ENCODE data around the gene GALNT9.
"Not testable (repeated sequence)": the region's sequence is repeated elsewhere in the genome, so short reads cannot be mapped to it uniquely, and the experiment has no call there.

Gene GALNT9

DNA sequence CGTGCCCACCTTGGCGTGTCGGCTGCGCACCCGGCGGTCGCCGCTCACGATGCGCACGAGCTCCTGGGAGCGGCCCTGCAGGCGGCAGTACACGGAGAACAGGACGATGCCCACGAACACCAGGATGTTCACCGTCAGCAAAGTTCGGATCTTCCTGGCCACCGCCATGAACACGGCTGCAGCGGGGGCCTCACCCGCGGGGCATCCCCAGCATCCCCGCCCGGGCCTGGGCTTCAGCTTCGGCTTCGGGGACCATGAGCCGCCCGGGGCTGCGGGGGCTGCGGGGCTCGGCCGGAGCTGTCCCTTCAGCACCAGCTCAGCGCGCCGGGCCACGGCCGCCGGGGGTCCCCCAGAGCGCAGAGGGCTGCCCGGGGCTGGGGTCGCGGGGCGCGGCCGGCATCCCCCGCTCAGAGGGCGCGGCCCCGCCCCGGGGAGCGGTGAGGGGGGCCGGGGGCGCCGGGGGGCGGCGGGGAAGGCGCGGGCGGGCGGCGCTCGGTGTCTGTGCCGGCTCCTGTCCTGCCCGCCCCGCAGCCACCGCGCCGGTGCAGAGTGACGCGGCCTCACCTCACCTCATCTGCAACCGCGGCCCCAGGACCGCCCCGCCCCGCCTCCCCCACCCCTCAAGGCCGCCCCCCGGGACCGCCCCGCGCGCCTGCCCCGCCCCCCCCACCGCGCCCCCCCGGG, at the start of gene GALNT9:
Gene GALNT9, minus strand, starts transcription at position 554 of the 684 bp plus-strand sequence. Its CDS starts 386 bp downstream, at position 168.
- in situ Hi-C loops (cut with MboI; ENCODE audit: low sequenced_read_pairs): no loop called here

DNA sequence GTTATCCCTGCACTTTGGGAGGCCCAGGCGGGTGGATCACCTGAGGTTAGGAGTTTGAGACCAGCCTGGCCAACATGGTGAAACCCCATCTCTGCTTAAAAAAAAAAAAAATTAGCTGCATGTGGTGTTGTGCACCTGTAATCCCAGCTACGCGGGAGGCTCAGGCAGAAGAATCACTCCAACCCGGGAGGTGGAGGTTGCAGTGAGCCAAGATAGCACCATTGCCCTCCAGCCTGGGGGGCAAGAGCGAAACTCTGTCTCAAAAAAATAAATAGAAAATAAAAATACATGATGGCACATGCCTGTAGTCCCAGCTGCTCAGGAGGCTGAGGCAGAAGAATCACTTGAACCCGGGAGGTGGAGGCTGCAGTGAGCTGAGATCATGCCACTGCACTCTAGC, 49.7 kb upstream of the GALNT9 start:
- in situ Hi-C loops (cut with MboI; ENCODE audit: low sequenced_read_pairs): not testable (repeated sequence)

DNA sequence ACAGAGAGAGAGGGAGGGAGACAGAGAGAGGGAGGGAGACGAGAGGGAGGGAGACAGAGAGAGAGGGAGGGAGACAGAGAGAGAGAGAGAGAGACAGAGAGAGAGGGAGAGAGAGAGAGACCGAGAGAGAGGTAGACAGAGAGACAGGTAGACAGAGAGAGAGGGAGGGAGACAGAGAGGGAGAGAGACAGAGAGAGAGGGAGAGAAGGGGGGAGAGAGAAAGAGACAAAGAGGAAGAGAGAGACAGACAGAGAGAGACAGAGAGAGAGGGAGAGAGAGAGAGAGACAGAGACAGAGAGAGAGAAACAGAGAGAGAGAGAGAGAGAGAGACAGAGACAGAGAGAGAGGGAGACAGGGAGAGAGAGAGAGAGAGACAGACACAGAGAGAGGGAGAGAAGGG, 47.8 kb upstream of the GALNT9 start:
- in situ Hi-C loops (cut with MboI; ENCODE audit: low sequenced_read_pairs): no loop called here

DNA sequence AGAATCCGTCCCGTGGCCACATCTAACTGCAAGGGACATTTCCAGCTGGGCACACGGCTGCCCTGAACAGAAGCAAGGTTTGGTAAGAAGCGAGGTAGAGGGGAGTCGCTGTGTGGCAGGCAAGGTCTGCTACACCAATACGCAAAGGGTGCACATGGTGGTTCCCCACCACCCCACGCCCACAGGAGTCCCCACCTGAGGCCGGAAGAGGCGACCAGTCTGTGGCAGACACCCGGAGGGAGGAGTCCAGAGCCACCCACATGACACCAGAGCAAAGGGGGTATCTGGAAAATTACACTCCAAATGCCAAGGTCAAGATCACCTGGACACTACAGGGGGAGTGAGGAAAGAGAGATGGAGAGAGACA, 47.1 kb upstream of the GALNT9 start:
- in situ Hi-C loops (cut with MboI; ENCODE audit: low sequenced_read_pairs): no loop called here

DNA sequence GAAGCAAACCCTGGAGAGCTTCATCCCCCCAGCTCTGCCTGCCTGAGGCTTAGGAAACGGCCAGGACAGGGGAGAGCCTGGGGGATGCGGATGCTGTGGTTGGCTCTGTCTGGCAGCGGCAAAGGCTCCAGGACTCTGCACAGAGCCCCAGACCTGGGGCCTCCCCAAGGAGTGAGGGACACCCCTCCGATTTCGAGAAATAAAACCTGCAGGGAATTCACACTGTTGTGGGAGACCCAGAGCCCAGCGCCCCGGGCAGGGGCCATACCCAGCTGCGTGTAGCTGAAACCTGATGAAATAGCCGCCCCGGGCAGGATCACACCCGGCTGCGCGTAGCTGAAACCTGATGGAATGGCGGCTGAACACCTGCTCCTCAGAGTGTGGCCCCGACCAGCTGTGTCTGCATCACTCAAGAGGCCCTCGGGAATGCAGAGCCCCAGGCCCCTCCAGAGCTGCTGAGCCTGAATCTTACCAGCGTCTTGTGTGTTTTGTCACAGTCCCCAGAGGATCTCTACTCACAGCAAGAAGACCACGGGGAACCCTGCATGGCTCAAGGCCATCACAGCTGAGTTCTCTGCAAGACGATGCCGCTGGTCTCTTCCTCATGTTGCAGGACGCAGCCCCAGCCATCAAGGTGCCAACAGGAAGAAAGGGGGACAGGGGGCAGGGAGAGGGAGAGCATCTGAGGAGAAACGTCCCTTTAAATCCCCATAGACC, 46.5 kb upstream of the GALNT9 start:
- in situ Hi-C loops (cut with MboI; ENCODE audit: low sequenced_read_pairs): no loop called here

DNA sequence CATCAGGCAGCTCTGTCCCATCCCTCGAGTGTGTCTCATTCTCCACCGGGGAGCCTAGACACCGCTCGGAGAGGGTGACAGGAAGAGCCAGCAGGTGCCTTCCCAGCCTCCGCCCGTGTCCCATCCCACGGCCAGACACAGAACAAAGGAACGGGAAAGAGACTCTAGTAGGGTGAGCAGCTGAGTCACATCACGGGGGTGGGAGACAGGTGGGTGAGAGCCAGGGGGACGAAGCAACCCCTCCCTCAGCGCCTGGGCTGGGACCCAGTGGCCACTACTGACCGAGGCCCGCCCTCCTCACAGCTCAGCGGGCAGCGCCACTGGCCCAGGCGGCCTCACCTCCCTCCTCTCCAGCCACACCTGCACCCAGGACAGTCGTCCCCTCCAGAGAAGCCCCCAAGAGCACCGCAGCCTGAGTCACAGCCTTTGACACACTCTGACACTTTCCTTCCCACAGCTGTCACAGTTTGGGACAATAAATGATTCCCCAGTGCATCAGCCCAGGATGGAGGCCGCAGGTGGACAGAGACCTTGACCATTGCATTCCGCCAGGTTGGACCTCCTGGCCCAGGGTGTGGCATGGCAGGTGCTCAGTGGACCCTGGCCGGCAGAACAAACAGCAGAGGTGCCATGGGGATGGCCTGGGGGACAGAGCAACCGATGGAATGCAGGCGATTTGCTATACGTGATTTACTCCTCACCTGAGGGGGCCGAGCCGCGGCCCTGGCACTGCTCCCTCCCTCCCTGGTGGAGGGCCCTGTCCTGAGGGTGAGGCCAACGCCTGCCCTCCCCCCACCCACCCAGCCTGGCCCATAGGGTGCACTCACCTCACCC, 45.4 kb upstream of the GALNT9 start:
- in situ Hi-C loops (cut with MboI; ENCODE audit: low sequenced_read_pairs): no loop called here

DNA sequence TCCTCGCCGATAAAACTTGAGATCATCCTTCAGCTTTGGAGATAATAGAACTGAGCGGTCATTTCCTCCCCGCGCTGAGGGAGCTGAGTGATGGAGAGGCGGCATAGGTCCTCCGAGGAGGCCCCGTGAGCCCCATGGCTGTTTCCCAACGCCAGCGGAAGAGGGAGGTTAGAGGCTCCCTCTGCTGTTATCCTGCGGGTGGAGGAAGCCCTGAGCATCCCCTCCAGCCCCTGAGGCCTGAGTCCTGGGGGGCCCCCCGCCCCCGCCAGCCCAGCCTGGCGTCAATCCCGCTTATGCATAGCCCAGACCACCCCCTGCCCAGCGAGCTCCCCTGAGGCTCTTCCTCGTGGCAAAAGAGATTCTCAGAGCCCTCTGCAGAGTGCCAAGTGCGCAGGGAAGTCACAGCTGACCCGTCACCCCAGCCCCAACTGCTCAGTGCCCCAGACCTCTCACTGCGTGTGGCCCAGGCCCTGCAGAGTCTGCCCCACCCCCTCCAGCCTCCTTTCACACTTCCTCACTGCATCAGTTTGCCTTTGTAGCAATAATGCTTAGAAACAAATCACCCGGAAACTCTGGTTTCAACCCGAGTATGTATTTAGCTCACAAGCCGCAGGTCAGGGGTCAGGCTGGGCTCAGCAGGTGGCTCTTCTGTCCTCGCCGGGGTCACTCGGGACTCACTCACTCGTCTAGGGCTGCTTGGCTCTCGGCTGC, 44.7 kb upstream of the GALNT9 start:
- in situ Hi-C loops (cut with MboI; ENCODE audit: low sequenced_read_pairs): no loop called here

DNA sequence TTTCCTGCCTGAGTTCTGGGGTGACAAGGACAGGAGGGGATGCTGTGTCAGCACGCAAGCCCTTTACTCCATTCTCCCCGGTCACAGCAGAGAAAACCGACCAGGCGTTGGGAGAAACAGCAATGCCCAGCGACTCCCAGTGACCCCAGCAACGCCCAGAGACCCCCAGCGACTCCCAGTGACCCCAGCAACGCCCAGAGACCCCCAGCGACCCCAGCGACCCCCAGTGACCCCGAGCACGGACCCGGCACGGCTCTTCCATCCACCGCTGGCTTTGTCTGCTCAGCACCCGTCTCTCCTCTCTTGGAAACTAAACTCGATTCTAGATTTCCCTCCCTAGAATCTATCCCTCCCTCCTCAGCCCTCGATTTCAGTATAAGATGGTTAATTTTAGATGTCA, 38.5 kb upstream of the GALNT9 start:
- in situ Hi-C loops (cut with MboI; ENCODE audit: low sequenced_read_pairs): no loop called here

DNA sequence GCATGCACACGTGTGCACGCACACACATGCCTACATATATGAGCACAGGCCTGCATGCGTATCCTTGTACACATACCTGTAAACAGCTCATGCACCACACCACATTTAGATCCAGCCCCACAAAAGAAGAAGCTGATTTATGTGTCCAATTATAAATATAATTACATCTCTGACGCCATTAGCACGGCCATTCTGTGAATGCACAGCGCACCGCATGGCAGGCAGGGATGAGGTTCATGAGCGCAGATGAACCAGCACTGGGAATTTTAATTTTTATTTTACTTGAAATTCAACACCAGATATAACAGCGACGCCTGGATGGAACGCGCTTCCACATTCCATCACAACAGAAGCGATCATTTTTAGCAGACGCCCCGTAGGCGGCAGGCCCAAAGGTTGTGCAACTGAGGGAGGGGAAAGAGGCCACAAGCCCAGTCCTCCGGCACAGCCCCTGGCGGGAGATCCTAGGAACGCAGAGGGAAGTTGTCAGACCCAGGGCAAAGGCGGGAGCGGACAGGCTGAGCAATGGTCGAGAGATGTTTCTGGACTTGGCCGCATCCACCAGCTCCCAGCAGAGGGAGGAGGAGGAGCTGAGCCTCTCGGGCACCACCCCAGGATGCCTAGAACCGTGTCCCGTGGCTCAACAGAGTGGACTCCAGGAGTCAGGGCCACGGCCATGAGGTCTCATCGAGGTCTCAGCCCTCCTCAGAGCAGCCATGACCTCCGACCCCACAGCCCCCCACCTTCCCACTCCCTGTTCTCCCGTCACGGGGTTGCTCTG, 37.9 kb upstream of the GALNT9 start:
- in situ Hi-C loops (cut with MboI; ENCODE audit: low sequenced_read_pairs): no loop called here

DNA sequence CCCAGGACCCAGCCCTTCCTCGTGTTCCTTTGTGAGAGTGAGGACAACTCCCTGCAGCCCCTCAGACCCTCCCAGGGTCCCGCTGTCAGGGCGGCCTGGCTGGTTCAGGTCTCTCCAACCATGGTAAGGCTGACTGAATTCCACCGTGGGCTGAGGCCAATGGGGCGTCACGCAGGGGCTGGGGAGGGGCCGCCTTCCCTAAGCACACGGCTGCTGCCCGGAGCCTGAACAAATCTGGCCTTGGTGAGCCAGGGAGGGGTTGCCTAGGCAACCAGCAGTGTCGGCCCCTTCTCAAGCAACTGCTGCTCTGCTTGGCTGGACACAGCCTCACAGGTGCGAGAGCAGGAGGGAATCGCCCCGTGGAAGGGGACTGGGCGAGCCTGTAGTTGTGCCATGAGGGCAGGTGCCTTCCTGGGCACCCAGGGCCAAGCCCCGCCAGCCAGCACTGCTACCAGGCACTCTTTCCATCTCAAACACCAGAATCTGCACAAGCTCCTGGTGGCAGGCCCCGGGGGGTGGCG, 37.0 kb upstream of the GALNT9 start:
- in situ Hi-C loops (cut with MboI; ENCODE audit: low sequenced_read_pairs): no loop called here

DNA sequence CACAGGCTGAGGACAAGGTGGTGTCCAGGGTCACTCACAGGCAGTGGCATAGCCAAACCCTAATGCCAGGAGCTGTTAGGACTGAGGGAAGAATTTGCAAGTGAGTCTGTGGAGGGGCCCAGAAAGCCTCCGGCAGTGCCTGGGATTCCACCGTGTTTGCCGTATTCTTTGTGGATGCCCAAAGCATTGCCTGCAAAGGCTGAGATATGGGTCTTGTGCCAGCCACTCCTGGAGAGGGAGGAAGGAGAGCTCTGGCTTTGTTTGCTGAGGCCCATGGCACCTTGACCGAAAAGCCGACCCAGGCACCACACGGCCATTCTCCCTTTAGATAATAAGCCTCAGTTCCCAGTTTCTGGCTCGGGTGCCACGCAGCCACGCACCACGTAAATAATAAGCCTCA, 35.8 kb upstream of the GALNT9 start:
- in situ Hi-C loops (cut with MboI; ENCODE audit: low sequenced_read_pairs): no loop called here

DNA sequence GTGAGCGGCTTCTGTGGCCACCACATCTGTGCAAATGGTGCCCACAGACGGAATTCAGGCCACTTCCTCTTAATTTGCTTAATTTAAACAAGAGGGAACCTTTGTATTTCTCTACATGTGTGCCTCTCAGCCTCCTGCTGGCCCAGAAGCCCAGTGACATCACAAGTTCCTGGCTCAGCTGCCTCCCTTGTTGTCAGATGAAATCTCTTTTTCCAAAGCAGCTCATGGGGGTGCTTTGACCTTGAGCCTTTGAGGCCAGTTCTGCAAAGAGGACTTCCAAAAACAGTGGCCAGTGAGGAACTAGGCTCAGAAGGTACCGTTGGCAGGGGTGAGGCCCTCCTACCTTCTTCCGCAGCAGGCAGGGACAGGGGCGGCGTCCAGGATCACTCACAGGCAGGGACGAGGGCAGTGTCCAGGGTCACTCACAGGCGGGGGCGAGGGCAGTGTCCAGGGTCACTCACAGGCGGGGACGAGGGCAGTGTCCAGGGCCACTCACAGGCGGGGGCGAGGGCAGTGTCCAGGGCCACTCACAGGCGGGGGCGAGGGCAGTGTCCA, 35.0 kb upstream of the GALNT9 start:
- in situ Hi-C loops (cut with MboI; ENCODE audit: low sequenced_read_pairs): no loop called here

DNA sequence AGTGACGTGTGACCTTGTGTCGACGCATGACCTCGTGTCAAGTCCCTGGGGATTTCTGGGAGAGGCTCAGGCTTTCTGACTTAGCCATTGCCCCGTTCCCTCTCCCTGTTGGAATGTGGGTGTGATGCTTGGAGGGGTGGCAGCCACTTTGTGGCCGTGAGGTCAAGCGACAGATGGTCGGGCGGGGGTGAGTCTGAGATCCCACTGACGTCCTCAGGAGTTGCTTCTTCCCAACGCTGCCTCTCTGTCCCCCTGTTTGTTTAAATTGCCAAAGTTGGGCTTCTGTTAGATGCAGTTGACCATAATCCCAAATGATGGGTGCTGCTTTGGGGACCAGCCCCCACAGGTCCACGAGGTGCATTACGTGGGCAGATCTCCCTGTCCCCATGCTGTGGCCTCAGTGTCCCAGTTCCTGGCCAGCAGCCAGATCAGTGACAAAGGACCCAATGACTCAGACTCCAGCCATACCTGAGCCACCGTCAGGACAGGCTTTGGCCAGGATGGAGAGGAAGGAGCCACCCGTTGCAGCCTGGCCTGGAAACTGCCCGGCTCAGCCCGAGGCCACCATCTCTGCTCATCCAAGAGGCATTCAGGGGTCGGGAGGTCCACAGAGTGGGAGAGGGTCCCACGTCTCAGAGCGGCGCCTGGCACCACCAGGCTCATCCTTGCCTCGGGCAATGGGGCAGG, 34.4 kb upstream of the GALNT9 start:
- in situ Hi-C loops (cut with MboI; ENCODE audit: low sequenced_read_pairs): no loop called here

DNA sequence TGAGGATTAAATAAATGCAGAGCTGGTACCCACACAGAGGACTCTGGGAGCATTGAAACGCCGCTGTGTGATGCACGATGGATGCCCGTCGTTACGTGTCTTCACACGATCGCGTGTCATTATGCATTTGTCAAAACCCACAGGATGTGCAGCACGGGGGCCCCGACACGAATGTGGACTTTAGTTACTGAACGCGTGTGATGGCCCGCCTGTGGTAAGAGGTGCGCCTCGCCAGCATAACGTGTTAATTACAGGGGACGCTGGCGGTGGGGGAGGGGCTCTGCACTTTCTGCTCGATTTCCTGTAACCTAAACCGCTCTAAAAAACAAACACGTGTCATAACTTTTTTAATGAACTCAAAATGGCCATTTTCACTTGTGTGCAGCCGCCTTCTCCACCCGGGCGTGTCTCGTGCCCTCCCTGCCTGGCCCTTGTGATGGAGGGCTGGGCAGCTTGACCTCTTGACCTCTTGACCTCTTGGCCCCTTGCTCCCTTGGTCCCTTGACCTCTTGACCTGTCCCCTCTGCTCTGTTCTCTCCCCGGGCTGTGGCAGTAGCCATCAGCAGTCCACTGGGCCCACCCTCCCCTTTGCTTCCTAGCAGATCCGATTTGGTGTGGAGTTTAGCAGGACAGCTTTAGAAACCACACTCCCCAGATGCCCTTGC, 33.7 kb upstream of the GALNT9 start:
- in situ Hi-C loops (cut with MboI; ENCODE audit: low sequenced_read_pairs): no loop called here

DNA sequence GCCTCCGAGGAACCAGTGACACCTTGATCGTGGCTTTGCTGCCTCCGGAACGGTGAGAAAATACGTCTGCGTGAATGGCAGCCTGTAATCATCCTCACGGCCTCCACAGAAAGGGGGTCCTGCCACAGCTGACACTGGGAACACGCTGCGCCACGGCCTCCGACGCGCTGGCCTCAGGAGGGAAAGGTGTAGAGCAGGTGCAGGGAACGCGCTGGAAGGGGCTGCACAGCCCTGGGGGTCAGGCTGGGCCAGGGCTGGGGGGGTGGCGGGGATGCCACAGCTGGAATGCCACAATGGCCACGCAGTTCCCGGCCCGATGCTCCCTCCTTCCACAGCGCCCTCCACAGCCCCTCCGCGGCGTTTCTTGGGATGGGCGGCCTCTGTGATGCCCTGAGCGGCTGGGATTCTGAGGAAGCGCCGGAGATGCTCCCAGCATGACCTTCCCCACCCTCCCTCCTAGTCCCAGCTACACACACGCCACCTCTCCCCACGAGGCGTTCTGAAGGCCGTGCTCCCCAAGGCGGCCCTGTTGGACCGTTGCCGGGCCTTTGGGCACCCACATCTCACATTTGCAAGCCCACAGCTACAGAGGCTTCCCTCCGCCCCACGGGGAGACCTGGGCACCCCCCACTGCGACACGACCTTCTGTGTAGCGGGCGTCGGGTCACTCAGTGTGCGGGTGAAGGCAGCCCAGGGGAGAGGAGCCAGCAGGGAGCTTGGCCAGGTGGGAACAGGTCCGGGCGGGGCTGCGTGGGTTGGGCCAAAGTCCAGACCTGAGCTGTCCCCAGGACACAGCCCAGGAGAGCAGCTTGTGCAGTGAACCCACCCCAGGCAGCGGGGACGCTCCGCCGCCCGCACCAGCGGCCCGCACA, 31.8 kb upstream of the GALNT9 start:
- in situ Hi-C loops (cut with MboI; ENCODE audit: low sequenced_read_pairs): no loop called here

DNA sequence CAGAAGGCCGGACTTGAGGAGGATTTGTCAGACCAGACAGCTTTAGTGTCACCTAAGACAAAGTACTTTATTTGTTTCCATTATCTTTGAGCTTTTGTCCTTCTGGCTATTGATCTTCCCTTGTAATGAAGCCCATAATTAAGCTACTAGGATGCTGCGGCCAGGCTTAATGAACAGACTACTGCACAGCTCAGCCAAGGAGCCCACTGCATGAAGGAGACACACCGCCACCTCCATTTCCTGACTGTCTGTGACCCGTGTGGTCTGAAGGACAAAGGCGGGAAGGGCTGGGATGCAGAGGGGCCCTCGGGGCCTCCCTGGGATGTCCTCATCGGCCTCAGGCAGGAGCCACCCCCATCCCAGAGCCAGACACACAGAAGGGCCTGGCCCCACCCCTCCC, 31.0 kb upstream of the GALNT9 start:
- in situ Hi-C loops (cut with MboI; ENCODE audit: low sequenced_read_pairs): no loop called here

DNA sequence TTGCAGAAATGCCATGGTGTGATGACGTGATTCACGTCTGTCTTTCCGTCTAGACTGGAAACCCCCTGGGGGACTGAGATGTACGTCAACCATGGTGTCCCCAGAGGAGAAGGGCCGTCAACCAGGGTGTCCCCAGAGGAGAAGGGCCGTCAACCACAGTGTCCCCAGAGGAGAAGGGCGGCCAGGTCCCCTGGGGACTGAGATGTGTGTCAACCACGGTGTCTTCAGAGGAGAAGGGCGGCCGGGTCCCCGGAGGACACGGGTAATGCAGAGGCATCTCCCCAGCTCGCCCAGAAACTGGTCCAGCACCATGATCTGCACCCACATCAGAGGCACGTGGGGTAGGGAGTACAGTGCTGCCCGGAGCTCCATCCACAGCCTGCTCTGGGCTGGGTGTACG, 30.6 kb upstream of the GALNT9 start:
- in situ Hi-C loops (cut with MboI; ENCODE audit: low sequenced_read_pairs): no loop called here

DNA sequence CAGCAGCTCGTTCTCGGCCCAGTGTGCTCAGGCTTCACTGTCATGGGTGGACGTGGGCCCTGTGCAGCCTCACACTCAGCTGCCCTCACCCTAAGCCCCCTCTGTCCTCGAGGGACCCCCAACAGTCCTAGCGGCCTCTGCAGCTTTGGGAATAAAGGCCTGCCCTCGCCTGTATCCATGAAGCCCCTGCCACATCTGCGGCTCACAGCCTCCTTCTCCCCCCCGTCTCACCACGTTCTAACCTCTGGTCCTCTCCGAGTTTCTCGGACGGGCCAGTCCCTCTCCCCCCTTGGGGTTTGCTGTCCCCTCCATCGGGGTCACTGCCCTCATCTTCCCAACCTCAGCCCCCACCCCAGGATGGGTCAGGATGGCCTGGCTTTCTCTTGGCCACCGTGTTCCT, 30.2 kb upstream of the GALNT9 start:
- in situ Hi-C loops (cut with MboI; ENCODE audit: low sequenced_read_pairs): no loop called here

Measured in HL-60/S4 treated with phorbol 12-myristate 13-acetate at 8.2 ng/mL for 4 days and 3 days (cell line).